ENCODE measurements around the gene CTSE.
"Not testable (repeated sequence)": the region's sequence is repeated elsewhere in the genome, so short reads cannot be mapped to it uniquely, and the experiment has no call there.

Gene CTSE

DNA sequence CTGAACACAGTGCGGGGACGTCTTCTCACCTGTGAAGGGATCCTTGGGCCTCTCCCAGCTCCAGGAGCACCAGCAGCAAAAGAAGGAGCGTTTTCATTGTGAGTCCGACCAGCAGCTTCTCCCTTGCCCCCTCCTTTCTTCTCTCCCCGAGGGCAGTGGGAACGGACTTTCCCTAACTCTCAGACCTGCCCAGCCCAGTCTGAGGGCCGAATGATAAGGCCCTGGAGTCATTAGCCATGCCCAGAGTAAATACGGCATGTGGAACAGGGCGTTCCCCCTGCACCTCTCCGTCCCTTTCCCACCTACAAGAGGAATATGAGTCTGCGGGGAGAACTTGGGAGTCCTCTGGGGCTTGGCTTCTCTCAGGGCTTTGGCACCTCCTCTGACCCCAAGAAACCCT lies at the start of gene CTSE:
TSS of gene CTSE (minus strand) at position 201 of the 400 bp plus-strand sequence. CDS start at position 97, 104 bp downstream.
- DNase-seq, result no peak

GRCh38 chr1:206070627-206071304 lies 47.1 kb upstream of the CTSE start:
- DNase-seq, result no peak

DNA sequence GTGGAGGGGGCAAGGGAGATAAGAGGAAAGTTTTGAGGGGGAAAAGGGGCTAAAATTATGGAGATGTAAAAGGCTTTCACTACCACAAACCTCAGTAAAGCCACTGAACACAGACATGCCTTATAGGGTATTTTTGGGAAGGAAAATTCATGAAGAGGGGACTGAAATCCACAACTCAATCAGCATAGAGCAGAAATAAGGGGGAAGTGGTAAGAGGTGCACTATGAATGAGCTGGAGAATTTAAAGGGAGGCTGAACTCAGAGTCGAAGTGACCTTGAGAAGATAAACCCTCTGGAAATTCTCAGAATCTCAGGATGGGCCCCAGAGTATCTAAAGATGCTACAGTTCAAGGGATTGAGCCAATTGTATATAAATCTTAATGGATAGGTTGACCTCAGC lies 44.6 kb upstream of the CTSE start:
- no peak for DNase-seq

GRCh38 chr1:206067486-206068227 lies 44.0 kb upstream of the CTSE start:
- DNase-seq, result no peak

GRCh38 chr1:206066479-206067171 lies 42.9 kb upstream of the CTSE start:
- no peak for DNase-seq

- no peak for DNase-seq
These were observed 42.0 kb upstream of the CTSE start for GRCh38 chr1:206065547-206066145.

GRCh38 chr1:206064501-206064900 lies 40.8 kb upstream of the CTSE start:
- not testable (repeated sequence) for DNase-seq

- not testable (repeated sequence) for DNase-seq
These were observed 40.3 kb upstream of the CTSE start for GRCh38 chr1:206064001-206064400.

DNA sequence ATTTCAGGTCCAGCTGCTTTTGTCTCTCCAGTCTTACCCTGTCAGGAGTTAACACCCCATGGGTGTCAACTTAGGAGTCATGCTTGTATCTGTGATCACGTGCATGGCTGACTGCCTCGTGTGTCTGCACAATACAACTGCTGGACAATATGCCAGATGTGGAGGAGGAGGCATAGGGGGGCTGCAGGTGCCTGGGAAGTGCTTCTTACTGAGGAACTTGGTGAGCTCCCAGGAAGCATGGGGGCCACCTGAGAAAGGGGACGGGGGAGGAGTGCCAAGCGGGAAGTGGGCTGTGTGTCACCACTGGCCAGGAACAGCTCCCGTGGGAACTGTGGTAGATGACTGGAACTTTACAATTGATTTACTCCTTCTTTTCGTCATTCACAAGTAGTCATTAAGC lies 38.8 kb upstream of the CTSE start:
- no peak for DNase-seq

DNA sequence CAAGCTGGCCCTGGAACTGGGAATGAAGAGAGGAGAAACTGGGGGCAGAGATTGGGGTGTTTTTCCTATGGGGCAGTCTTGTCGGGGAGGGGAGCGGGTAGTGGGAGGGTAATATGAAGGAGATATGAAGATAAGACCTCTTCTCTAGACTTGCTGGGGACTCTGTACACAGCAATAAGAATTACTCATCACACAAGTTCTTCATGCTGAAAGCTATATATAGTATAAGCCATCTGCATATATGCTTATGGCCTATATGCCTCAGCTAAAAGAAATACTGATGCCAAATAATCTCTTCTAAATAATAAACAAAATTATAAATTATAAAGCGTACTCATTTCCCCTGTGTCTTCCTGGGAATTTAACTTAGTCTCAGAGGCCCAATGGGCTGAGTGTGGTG lies 37.1 kb upstream of the CTSE start:
- no peak for DNase-seq

DNA sequence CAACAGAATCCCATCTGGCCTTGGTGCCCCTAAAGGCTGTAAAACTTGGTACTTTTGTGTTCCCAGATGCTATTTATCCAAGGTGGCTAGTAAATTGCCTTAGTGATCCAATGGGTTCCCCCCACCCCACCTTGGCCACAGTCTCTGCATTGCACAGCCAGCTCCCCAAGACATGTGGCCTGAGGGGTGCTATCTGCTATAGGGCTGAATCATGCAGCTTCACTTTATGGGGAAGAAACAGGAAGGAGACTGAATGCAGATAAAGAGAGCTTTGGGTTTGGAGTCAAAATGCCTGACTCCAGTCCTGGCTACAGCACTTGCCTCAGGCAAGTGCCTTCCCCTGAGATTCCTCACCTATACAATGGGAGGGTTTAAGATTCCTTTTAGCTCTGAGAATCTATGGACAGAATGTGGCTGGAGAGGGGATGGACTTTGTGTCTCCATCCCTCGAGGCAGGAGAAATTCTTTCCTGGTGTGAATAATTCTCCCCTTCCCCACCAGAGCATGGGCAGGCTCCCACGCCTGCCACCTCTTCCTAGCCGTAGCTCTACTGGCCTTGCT lies 35.7 kb upstream of the CTSE start:
- DNase-seq, result no peak

DNA sequence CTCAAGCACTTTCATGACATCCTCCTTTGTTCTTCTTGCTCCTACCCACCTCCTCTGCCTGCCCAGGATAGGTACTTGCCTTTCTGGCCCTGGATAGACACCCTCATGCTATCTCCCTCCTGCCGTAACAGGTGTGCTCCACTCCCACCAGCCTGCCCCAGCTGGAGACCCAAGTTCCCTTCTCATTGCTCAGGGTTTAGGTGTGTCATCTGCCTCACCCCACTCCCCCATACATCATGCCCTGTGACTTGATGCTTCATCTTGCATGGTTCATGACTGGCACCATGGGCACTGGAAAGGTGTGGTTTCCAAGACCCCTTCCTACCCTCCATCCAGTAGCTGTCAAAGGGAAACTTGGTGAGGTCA lies 35.2 kb upstream of the CTSE start:
- no peak for DNase-seq

GRCh38 chr1:206058289-206058926 lies 34.7 kb upstream of the CTSE start:
- not testable (repeated sequence) for DNase-seq

- not testable (repeated sequence) for DNase-seq
These were observed 32.1 kb upstream of the CTSE start for GRCh38 chr1:206055639-206056323.

- not testable (repeated sequence) for DNase-seq
These were observed 31.5 kb upstream of the CTSE start for GRCh38 chr1:206055069-206055625.

DNA sequence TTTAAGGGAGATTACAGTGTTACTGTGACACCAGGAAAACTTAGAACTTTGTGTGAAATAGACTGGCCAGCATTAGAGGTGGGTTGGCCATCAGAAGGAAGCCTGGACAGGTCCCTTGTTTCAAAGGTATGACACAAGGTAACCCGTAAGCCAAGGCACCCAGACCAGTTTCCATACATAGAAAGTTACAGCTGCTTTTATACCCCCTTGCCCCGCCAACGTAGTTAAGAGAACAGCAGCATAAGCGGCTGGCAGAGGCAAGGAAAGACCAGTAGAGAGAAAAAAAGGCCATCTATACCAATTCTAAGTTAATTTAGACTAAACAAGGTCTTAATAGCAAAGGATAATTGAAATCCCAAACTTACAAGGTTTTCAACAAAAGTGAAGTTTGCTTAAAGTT lies 29.9 kb upstream of the CTSE start:
- DNase-seq, result not testable (repeated sequence)

GRCh38 chr1:206052919-206053610 lies 29.4 kb upstream of the CTSE start, which contains the start of gene RHEX:
TSS of gene RHEX (plus strand) at chr1:206053173. CDS start at chr1:206097829, 44,656 bp downstream.
- not testable (repeated sequence) for DNase-seq

DNA sequence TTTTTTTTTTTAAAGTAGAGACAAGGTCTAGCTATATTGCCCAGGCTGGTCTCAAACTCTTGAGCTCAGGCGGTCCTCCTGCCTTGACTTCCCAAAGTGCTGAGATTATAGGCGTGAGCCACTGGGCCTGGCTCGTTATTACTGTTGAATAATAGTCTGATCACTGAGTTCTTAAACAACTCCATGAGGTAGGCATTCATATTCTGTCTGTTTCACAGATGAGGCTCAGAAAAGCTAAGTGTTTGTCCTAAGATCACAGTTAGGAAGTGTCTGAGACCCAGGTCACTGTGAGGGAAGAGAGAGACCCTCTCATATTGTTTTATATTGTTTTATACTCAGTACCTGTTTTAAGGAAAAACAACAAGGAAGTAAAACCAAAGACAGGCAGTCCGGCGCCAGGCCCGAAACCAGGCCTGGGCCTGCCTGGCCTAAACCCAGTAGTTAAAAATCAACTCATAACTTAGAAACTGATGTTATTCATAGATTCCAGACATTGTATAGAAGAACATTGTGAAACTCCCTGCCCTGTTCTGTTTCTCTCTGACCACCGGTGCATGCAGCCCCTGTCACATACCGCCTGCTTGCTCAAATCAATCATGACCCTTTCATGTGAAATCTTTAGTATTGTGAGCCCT lies 28.7 kb upstream of the CTSE start:
- not testable (repeated sequence) for DNase-seq

DNA sequence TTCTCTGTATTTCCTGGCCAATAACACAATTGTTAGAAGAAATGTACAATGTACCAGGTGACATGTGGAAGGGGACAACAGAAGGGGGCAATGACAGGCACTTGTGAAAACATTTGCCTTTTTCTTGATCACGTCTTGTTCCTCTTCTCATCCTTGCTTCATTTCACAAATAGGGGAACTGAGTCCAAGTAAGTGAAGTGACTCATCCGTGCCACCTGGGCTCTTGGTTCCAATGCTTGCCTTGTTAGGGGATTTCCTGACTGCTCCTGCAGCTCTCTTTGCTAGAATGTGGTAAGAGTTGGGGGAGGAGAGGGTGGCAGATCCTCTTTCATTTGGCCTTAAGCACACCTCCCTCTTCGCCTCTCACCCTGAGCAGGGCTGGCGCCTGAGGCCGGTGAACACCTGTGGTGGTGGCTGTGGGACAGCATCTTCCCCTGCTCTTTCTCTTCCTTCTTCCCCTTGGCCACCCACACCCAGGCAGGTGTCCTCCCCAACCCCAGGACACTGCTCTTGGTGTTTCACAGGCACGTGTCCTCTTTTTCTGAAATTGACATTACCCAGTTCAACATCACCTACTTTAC lies 27.1 kb upstream of the CTSE start:
- peak; percentile 56 for DNase-seq
